ENCODE measurements around the gene SPIRE1.

DNA sequence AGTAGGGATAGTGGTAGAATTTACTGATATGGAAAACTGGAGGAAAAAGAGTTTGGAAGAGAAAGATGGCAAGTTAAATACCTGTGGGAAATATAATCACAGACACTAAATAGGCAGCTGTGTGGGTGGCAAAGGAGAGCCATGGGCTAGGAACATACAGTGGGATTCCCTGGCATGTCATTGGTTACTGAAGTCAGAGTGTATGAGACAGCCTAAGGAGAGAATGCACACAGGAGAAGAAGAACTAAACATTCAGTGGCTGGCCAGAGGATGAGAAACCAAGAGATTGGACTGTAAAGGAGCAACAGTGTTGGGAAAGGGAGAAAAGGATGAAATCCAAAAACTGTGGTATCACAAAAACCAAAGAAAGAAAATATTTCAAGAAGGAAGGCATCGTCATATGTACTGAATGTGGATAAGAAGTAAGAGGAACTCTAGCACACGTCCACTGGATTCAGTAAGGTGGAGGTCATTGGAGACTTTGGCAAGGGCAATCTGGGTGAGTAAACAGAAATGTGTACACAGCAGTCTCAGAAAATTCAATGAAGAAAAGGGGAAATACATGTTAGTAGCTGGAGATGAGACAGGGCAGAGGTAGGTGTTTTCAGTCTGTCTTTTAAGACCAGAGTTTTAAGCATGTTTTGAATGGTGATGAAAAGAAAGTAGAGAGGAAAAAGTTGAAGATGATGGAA lies 83.3 kb downstream of the SPIRE1 start:
- TF ChIP-seq POLR2A (IDR thresholded peaks at IDR 0.05) = no peak
- TF ChIP-seq, protein P1, sequence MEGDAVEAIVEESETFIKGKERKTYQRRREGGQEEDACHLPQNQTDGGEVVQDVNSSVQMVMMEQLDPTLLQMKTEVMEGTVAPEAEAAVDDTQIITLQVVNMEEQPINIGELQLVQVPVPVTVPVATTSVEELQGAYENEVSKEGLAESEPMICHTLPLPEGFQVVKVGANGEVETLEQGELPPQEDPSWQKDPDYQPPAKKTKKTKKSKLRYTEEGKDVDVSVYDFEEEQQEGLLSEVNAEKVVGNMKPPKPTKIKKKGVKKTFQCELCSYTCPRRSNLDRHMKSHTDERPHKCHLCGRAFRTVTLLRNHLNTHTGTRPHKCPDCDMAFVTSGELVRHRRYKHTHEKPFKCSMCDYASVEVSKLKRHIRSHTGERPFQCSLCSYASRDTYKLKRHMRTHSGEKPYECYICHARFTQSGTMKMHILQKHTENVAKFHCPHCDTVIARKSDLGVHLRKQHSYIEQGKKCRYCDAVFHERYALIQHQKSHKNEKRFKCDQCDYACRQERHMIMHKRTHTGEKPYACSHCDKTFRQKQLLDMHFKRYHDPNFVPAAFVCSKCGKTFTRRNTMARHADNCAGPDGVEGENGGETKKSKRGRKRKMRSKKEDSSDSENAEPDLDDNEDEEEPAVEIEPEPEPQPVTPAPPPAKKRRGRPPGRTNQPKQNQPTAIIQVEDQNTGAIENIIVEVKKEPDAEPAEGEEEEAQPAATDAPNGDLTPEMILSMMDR (IDR thresholded peaks at IDR 0.05) = no peak

Data from esophagus squamous epithelium (tissue), 4 donors.